Activated CD8-positive, alpha-beta T cell treated with anti-CD3 and anti-CD28 coated beads, Interleukin-2, amount 10 ng/mL, durations not matched to agents 7 days and 5 days (primary cell): Measurements from ENCODE around the gene S100PBP. TPM values are rescaled to one million over a fixed set of nuclear protein-coding genes. Genes with fewer than 3 reads are reported as not detected.

Source experiments
- ATAC-seq: fragments of 150-1000 bp; cut with Tn5 transposase; one replicate; pipeline ENCODE4 v1.10.0; 2021; ENCODE audit warnings: moderate library complexity
- CTCF ChIA-PET: fragments of 350-600 bp; sonication (Branson Sonifier 250); formaldehyde crosslinking; loops from one replicate; lab custom pipeline; 2021; ENCODE audit warnings: antibody characterized with exemption; lab: Charles Lee
- POLR2A ChIA-PET: fragments of 350-600 bp; sonication (Branson Sonifier 250); formaldehyde crosslinking; loops from one replicate; lab custom pipeline; 2021; ENCODE audit warnings: antibody characterized with exemption; lab: Charles Lee
- DNase-seq: peaks from one replicate; pipeline ENCODE4 v3.0.0-alpha.2; 2020
- H3K27ac Mint-ChIP-seq: one replicate; pipeline ENCODE4 v1.8.0; 2021; ENCODE audit warnings: mild to moderate bottlenecking, mixed read lengths
- H3K27me3 Mint-ChIP-seq: one replicate; pipeline ENCODE4 v1.8.0; 2021; ENCODE audit warnings: low read depth, mixed read lengths
- H3K36me3 Mint-ChIP-seq: one replicate; pipeline ENCODE4 v1.8.0; 2021; ENCODE audit warnings: low read depth, mixed read lengths
- H3K4me1 Mint-ChIP-seq: one replicate; pipeline ENCODE4 v1.8.0; 2021; ENCODE audit warnings: low read depth, mixed read lengths
- H3K4me3 Mint-ChIP-seq: one replicate; pipeline ENCODE4 v1.8.0; 2021; ENCODE audit warnings: mild to moderate bottlenecking, mixed read lengths
- H3K9me3 Mint-ChIP-seq: one replicate; pipeline ENCODE4 v1.8.0; 2022; ENCODE audit warnings: mixed read lengths; ENCODE audit not compliant: insufficient read depth
- total RNA-seq, 2 experiments: library from RNA; stranded (reverse); gene quantifications; one replicate each; pipeline ENCODE4 v1.2.3, GENCODE V29; 2021

The S100PBP gene
- total RNA-seq, 2 experiments from 2014 or later, result 78.3 to 78.9 TPM

DNA sequence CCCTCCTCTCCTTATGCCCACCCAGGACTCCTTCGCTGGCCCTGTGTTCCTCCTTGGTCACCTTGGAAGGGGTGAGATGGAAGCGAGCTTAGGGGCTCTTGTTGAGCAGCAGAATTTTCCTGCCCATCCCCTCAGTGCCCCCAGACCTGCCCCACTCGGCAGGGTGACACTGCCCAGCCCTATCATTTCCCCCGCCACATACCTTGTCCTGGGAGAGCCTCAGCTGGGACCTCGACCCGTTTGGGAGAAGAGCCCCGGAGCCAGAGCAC, 54.7 kb downstream of the S100PBP start:
- peaks cover 45% of the 10 kb centered on the region for H3K27me3 Mint-ChIP-seq
- ATAC-seq, result no peak
- no peak overlapping the region for H3K4me3 Mint-ChIP-seq
- no peaks in the 10 kb centered on the region for H3K9me3 Mint-ChIP-seq
- POLR2A ChIA-PET, result no interaction called here
- H3K27ac Mint-ChIP-seq, result no peak overlapping the region
- H3K36me3 Mint-ChIP-seq, result no peaks in the 10 kb centered on the region
- DNase-seq, result no peak
- peaks cover 10% of the 10 kb centered on the region for H3K4me1 Mint-ChIP-seq
- CTCF ChIA-PET, result interaction anchor here (1.0 to 6.7 kb wide), 12 partner anchors 9 to 472 kb away, joined by 3 to 72 read pairs (median 6); no protein-coding TSS in a partner anchor

DNA sequence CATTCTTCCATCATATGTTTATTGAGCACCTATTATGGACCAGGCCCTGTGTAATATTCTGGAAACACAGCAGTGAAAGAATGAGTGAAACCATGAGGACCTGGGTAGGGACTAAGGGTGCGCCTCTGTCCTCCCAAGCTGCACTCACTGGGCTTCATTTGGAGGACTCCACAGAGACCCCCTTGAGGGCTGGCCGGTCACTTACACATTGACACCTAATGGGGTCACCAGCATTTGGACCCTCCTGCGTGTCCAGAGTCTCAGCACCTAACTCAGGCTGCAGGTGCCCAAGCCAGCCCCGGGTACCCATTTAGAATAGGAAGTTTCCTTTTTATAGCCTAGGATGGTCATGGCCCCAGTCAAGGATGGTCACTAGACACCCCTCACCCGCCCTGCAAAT, 56.0 kb downstream of the S100PBP start:
- DNase-seq, result no peak
- ChIA-PET CTCF (interaction anchor here (0.6 to 6.7 kb wide), 12 partner anchors 19 to 353 kb away, joined by 3 to 72 read pairs (median 4); partner anchors contain the start of gene AZIN2), POLR2A (no interaction called here)

DNA sequence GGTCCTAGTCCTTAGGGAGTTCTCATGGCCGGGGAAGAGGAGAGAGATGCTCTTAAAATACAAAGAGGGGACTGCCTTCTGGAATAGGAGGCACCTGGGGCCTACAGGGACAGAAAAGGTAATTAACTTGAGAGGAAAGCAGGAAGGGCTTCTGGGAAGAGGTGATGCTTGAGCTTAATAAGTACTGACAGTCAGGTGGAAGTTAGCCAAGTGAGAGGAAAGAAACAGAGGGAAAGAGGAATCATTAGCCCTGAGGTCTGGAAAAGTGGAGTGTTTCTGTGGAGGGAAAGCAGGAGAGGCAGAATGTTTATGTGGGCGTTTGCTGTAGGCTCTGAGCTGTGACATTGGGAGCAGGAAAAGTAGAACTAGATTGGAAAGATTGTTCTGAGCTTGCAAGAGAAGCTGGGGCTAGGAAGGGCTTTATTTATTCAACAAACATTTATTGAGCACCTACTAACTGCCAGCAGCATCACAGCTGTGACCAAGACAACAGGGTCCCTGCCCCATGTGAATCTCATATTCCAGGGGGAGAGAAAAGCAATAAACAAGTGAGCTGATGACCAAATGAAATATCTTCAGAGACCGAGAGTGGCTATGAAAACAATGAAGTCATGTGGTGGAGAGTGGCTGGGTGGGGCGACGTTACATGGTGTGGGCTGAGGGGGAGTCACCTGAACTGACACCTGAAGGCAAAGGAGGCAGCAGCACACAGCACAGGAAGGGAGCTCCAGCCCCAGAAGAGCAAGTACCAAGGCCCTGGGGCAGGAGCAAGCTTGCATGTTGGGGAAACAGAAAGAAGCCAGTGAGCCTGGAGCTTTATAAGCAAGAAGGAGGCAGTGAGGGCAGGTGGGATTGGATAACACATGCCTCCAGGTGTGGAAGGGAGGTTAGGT, 57.7 kb downstream of the S100PBP start:
- Mint-ChIP-seq H3K36me3 (no peaks in the 10 kb centered on the region), H3K9me3 (no peaks in the 10 kb centered on the region), H3K4me3 (no peak overlapping the region), H3K27me3 (peaks cover 41% of the 10 kb centered on the region), H3K4me1 (peaks cover 10% of the 10 kb centered on the region), H3K27ac (no peak overlapping the region)
- ChIA-PET CTCF (interaction anchor here (0.9 to 6.7 kb wide), 12 partner anchors 11 to 355 kb away, joined by 3 to 72 read pairs (median 6); partner anchors contain the start of gene HPCA), POLR2A (no interaction called here)
- ATAC-seq (no peak), DNase-seq (no peak)

More for the DNA sequence above, 56.0 kb downstream of the S100PBP start:
- no peak overlapping the region for H3K27ac Mint-ChIP-seq
- ATAC-seq, result no peak
- peaks cover 10% of the 10 kb centered on the region for H3K4me1 Mint-ChIP-seq
- H3K4me3 Mint-ChIP-seq, result no peak overlapping the region
- H3K27me3 Mint-ChIP-seq, result peaks cover 51% of the 10 kb centered on the region
- H3K9me3 Mint-ChIP-seq, result no peaks in the 10 kb centered on the region
- no peaks in the 10 kb centered on the region for H3K36me3 Mint-ChIP-seq

DNA sequence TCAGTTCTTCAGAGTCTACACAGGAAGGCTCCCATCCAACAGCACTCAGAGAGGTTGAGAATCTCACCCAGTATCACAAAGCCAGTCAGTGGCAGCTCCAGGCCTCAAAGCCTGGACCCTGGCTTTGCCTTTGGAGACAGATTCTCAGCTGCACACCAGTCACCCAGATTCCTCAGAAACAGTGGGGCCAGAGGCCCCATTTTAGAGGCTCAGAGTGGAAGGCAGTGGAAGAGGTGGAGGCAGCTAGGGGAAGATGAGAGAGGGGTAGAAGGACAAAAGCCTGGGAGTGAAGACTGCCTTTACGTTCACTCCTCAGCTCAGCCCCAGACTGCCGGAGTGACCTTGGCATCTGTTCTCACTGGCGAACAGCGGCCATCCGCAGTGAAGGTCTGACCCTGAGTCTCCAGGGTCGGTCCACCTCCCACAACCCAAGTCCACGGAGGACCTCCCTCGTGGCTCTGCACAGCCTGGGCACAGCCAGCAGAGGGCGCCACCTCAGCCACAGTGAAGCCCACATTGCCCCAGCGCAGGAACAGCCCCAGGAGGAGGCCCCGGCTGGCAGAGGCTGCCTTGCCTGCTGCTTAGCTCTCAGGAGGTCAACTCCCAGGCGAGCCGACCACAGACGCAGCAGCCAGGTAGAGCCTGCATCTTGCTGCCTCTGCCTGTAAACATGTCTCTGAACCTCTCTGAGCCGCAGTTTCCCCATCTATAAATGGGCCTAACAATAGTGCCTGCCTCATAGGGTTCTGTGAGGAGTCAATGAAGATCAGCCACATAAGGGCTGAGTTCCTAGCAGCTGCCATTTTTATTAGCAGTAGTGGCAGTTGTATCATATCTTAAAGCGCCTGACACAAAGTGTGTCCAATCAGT, 59.1 kb downstream of the S100PBP start:
- Mint-ChIP-seq H3K27me3 (peaks cover 36% of the 10 kb centered on the region), H3K27ac (no peak overlapping the region), H3K9me3 (no peaks in the 10 kb centered on the region), H3K4me3 (no peak overlapping the region), H3K36me3 (no peaks in the 10 kb centered on the region), H3K4me1 (peaks cover 3% of the 10 kb centered on the region)
- ATAC-seq, result peak; percentile 80
- CTCF ChIA-PET, result interaction anchor here (0.8 to 6.7 kb wide), 18 partner anchors 9 to 217 kb away, joined by 3 to 72 read pairs (median 4); partner anchors contain the start of genes AZIN2 and HPCA
- DNase-seq, result peak; percentile 73
- POLR2A ChIA-PET, result no interaction called here

GRCh38 chr1:32877211-32878110, 60.0 kb downstream of the S100PBP start:
- H3K9me3 Mint-ChIP-seq, result no peaks in the 10 kb centered on the region
- DNase-seq, result no peak
- ATAC-seq, result no peak
- CTCF ChIA-PET, result interaction anchor here (0.9 to 6.7 kb wide), 13 partner anchors 9 to 216 kb away, joined by 3 to 72 read pairs (median 5); partner anchors contain the start of genes AZIN2 and HPCA
- H3K4me1 Mint-ChIP-seq, result peaks cover 3% of the 10 kb centered on the region
- H3K36me3 Mint-ChIP-seq, result no peaks in the 10 kb centered on the region
- POLR2A ChIA-PET, result no interaction called here
- no peak overlapping the region for H3K27ac Mint-ChIP-seq
- peaks cover 28% of the 10 kb centered on the region for H3K27me3 Mint-ChIP-seq
- no peak overlapping the region for H3K4me3 Mint-ChIP-seq

GRCh38 chr1:32878183-32878582, 60.7 kb downstream of the S100PBP start:
- Mint-ChIP-seq H3K4me1 (no peaks in the 10 kb centered on the region), H3K9me3 (no peaks in the 10 kb centered on the region), H3K36me3 (no peaks in the 10 kb centered on the region), H3K4me3 (no peak overlapping the region), H3K27ac (no peak overlapping the region), H3K27me3 (peaks cover 24% of the 10 kb centered on the region)
- ChIA-PET POLR2A (no interaction called here), CTCF (interaction anchor here (1.0 kb wide), 2 partner anchors 68 to 210 kb away, joined by 3 read pairs; no protein-coding TSS in a partner anchor)
- no peak for ATAC-seq
- DNase-seq, result no peak

- ATAC-seq (no peak), DNase-seq (no peak)
- Mint-ChIP-seq H3K9me3 (no peaks in the 10 kb centered on the region), H3K4me1 (no peaks in the 10 kb centered on the region), H3K27ac (no peak overlapping the region), H3K36me3 (no peaks in the 10 kb centered on the region), H3K27me3 (peaks cover 28% of the 10 kb centered on the region), H3K4me3 (no peak overlapping the region)
- ChIA-PET POLR2A (no interaction called here), CTCF (interaction anchor here (1.0 kb wide), 2 partner anchors 68 to 209 kb away, joined by 3 read pairs; no protein-coding TSS in a partner anchor)
Observed at GRCh38 chr1:32878637-32879041, 61.2 kb downstream of the S100PBP start.

DNA sequence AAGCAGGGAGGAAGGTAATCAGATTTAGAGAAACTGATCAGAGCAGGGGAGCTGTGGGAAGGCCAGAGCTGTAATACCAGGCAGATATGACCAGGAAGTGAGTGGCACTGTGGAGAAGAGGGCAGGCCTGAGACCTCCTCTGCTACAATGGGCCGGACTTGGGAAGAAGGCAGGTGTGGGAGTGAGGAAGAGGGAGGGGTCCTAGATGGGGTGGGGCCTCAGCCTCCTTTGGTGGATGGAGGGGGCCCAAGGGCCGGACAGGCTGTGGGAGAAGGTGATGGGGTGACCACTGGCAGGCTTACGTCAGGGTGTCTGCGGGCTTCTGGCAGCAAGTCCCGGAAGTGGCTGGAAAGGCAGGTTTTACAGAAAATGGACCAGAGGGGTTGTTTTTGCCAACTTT, 63.8 kb downstream of the S100PBP start:
- Mint-ChIP-seq H3K27ac (no peak overlapping the region), H3K9me3 (no peaks in the 10 kb centered on the region), H3K4me3 (no peak overlapping the region), H3K4me1 (peaks cover 3% of the 10 kb centered on the region), H3K27me3 (peaks cover 33% of the 10 kb centered on the region), H3K36me3 (no peaks in the 10 kb centered on the region)
- CTCF ChIA-PET, result interaction anchor here (0.9 to 2.1 kb wide), 2 partner anchors 10 to 11 kb away, joined by 3 to 8 read pairs; no protein-coding TSS in a partner anchor
- no peak for DNase-seq
- no peak for ATAC-seq
- POLR2A ChIA-PET, result no interaction called here

- POLR2A ChIA-PET, result interaction anchor here (0.7 kb wide), 1 partner anchor 1341 kb away, joined by 6 read pairs; no protein-coding TSS in a partner anchor
- H3K9me3 Mint-ChIP-seq, result no peaks in the 10 kb centered on the region
- DNase-seq, result no peak
Observed at GRCh38 chr1:32881871-32882850, 64.7 kb downstream of the S100PBP start.

More at GRCh38 chr1:32881871-32882850, 64.7 kb downstream of the S100PBP start:
- H3K27ac Mint-ChIP-seq, result no peak overlapping the region
- peaks cover 3% of the 10 kb centered on the region for H3K4me1 Mint-ChIP-seq
- H3K27me3 Mint-ChIP-seq, result peaks cover 38% of the 10 kb centered on the region
- no peak for ATAC-seq
- CTCF ChIA-PET, result interaction anchor here (0.9 to 2.1 kb wide), 3 partner anchors 10 to 204 kb away, joined by 3 to 8 read pairs (median 3); no protein-coding TSS in a partner anchor
- no peak overlapping the region for H3K4me3 Mint-ChIP-seq
- H3K36me3 Mint-ChIP-seq, result no peaks in the 10 kb centered on the region
